ENCODE data around the gene MAP2K3.

MAP2K3 gene

GRCh38 chr17:21271454-21272183 is 12.9 kb upstream of the MAP2K3 start:
- DNase-seq: no peak
- H3K36me3 Mint-ChIP-seq (ENCODE audit: low read depth): no peaks in the 10 kb centered on the region
- H3K9me3 Mint-ChIP-seq: no peaks in the 10 kb centered on the region
- H3K27ac Mint-ChIP-seq: no peak overlapping the region
- H3K4me1 Mint-ChIP-seq (ENCODE audit: low read depth): peaks cover 28% of the 10 kb centered on the region
- no peak overlapping the region for H3K4me3 Mint-ChIP-seq
- H3K27me3 Mint-ChIP-seq: no peaks in the 10 kb centered on the region

GRCh38 chr17:21272250-21272649 is 12.3 kb upstream of the MAP2K3 start:
- no peaks in the 10 kb centered on the region for H3K9me3 Mint-ChIP-seq

GRCh38 chr17:21272881-21273792 is 11.4 kb upstream of the MAP2K3 start:
- Mint-ChIP-seq H3K9me3 (no peaks in the 10 kb centered on the region), H3K4me1 (ENCODE audit: low read depth) (peaks cover 33% of the 10 kb centered on the region), H3K27me3 (no peaks in the 10 kb centered on the region), H3K27ac (no peak overlapping the region), H3K4me3 (no peak overlapping the region), H3K36me3 (ENCODE audit: low read depth) (no peaks in the 10 kb centered on the region)
- DNase-seq: no peak

More at GRCh38 chr17:21272250-21272649, 12.3 kb upstream of the MAP2K3 start:
- Mint-ChIP-seq H3K4me3 (no peak overlapping the region), H3K27ac (no peak overlapping the region), H3K4me1 (ENCODE audit: low read depth) (peaks cover 33% of the 10 kb centered on the region), H3K36me3 (ENCODE audit: low read depth) (no peaks in the 10 kb centered on the region), H3K27me3 (no peaks in the 10 kb centered on the region)
- no peak for DNase-seq

GRCh38 chr17:21275047-21275578 is 9.4 kb upstream of the MAP2K3 start:
- peaks cover 44% of the 10 kb centered on the region for H3K4me1 Mint-ChIP-seq (ENCODE audit: low read depth)
- H3K9me3 Mint-ChIP-seq: no peaks in the 10 kb centered on the region
- no peak for DNase-seq
- no peaks in the 10 kb centered on the region for H3K36me3 Mint-ChIP-seq (ENCODE audit: low read depth)
- H3K27ac Mint-ChIP-seq: no peak overlapping the region
- peak overlapping the region; percentile 77 for H3K4me3 Mint-ChIP-seq
- no peaks in the 10 kb centered on the region for H3K27me3 Mint-ChIP-seq

DNA sequence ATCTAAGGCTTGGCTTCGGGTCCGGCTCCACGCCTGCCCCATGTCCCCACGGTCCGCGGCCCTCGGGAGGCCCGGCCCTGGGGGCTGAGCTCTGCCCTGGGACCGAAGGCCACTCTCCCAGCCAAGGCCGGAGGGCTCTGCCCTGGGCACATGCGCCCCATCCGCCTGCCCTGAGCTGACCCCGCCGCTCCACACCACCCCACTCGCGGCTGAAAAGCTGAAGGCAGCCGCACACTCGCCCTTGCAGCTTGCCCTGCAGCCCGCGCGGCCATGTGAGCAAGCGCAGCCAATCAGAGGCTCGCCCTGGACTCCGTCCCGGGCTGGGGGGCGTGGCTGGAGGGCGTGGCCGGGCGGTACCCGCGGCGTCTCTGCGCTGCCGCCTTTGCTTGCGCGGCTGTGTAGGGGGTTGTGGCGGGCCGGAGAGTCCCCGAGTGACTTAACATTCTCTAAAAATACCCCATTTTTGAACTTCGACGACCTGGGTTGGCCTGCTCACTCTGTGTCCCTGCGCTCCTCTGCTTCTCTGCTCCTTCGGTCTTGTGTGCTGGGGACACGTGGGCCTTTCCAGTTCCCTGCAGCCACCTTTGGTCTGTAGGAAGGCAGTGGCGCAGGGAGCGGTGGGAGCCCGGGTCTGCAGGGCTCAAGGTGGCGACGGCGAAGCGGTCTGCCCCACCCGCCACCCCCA is 8.8 kb upstream of the MAP2K3 start:
- Mint-ChIP-seq H3K36me3 (ENCODE audit: low read depth) (no peaks in the 10 kb centered on the region), H3K4me1 (ENCODE audit: low read depth) (peaks cover 48% of the 10 kb centered on the region), H3K27me3 (no peaks in the 10 kb centered on the region), H3K27ac (peak overlapping the region; percentile 84), H3K9me3 (no peaks in the 10 kb centered on the region), H3K4me3 (peak overlapping the region; percentile 77)
- peak; percentile 99 for DNase-seq

DNA sequence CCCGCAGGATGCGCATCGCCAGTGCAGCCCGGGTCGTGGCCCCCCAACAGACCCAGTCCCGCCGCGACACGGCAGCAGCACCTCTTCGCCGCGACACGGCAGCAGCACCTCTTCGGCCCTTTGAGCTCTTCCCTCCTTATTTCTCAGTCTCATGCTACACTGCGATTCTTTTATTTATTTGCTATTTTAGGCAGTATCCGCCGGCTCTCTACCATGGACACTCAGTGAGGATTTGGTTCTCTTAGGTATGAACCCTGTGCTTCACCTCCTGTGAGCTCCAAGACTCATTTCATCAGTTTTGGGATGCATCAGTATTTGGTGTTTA is 8.3 kb upstream of the MAP2K3 start:
- no peak for DNase-seq
- Mint-ChIP-seq H3K4me1 (ENCODE audit: low read depth) (peaks cover 50% of the 10 kb centered on the region), H3K36me3 (ENCODE audit: low read depth) (no peaks in the 10 kb centered on the region), H3K4me3 (peak overlapping the region; percentile 77), H3K27me3 (no peaks in the 10 kb centered on the region), H3K27ac (peak overlapping the region; percentile 83), H3K9me3 (no peaks in the 10 kb centered on the region)

DNA sequence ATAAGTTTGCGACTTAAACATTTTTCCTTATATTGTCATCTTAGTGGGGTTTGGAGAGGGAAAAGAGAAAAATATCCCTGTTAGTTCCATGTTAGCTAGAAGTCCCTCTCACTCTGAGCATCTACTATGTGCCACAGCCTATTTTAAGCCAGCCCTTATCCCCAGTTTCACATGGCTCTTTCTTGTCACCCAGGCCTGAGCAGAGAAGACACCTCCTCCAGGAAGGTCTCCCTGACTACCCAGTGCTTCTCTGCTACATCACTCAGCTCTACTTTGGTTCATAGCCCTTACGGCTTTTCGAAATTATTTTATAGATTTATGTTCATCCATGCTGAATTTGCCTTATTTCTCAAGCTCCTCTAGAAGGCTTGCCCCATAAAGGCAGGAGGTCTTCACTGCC is 7.2 kb upstream of the MAP2K3 start:
- Mint-ChIP-seq H3K27me3 (no peaks in the 10 kb centered on the region), H3K36me3 (ENCODE audit: low read depth) (no peaks in the 10 kb centered on the region), H3K4me1 (ENCODE audit: low read depth) (peaks cover 61% of the 10 kb centered on the region), H3K9me3 (no peaks in the 10 kb centered on the region), H3K4me3 (no peak overlapping the region), H3K27ac (no peak overlapping the region)
- no peak for DNase-seq

- Mint-ChIP-seq H3K36me3 (ENCODE audit: low read depth) (no peaks in the 10 kb centered on the region), H3K27ac (peak overlapping the region; percentile 76), H3K27me3 (no peaks in the 10 kb centered on the region), H3K9me3 (no peaks in the 10 kb centered on the region), H3K4me1 (ENCODE audit: low read depth) (peaks cover 73% of the 10 kb centered on the region), H3K4me3 (no peak overlapping the region)
- peak; percentile 55 for DNase-seq
Measured at GRCh38 chr17:21278450-21279197, 5.9 kb upstream of the MAP2K3 start.

- Mint-ChIP-seq H3K4me1 (ENCODE audit: low read depth) (peaks cover 74% of the 10 kb centered on the region), H3K4me3 (no peak overlapping the region), H3K27me3 (no peaks in the 10 kb centered on the region), H3K27ac (no peak overlapping the region), H3K36me3 (ENCODE audit: low read depth) (no peaks in the 10 kb centered on the region), H3K9me3 (no peaks in the 10 kb centered on the region)
- DNase-seq: no peak
Measured at GRCh38 chr17:21279198-21279535, 5.3 kb upstream of the MAP2K3 start.

DNA sequence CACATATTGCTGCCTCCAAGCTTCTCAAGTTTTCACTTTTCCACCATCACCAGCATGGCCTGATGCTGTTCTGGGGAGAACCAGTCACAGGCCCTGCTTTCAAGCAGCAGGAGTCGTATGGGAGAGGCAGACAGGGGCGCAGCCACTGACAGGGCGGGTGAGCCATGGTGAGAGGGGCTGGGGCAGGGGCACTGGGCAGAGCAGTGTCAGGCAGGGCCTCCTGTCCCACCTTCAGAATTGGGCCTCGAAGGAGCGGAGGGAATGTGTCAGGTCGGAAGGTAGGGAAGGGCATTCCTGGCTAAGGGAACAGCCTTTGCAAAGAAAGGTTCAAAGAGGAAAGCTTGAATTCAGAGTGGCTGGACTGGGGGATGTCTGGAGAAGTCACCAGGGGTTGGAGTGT is 4.9 kb upstream of the MAP2K3 start:
- H3K4me3 Mint-ChIP-seq: no peak overlapping the region

DNA sequence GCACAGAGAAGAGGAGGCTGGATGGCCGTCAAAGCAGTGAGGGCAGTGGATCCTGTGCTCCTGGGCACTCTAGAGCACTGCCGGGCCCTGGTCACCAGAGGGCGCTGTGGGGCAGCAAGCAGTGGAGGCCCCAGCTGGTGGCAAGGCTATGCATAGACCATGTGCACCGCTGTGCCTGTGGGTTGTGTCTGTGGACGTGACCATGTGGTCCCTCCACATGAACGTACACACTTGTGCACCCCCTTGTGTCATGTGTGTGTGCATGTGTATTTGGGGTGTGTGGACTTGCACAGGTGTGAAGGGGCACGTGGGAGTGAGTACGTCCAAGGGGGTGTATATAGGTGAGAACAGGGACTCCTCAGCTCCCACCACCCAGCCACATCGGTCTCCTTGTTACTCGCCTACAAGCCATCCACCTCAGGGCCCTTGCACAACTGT is 4.4 kb upstream of the MAP2K3 start:
- Mint-ChIP-seq H3K36me3 (ENCODE audit: low read depth) (peaks cover 4% of the 10 kb centered on the region), H3K9me3 (no peaks in the 10 kb centered on the region), H3K4me3 (no peak overlapping the region), H3K27ac (peak overlapping the region; percentile 53), H3K4me1 (ENCODE audit: low read depth) (peaks cover 71% of the 10 kb centered on the region), H3K27me3 (no peaks in the 10 kb centered on the region)
- peak; percentile 94 for DNase-seq

More for the DNA sequence above, 4.9 kb upstream of the MAP2K3 start:
- Mint-ChIP-seq H3K27ac (peak overlapping the region; percentile 53), H3K36me3 (ENCODE audit: low read depth) (no peaks in the 10 kb centered on the region), H3K9me3 (no peaks in the 10 kb centered on the region), H3K27me3 (no peaks in the 10 kb centered on the region), H3K4me1 (ENCODE audit: low read depth) (peaks cover 74% of the 10 kb centered on the region)
- no peak for DNase-seq

GRCh38 chr17:21282231-21282630 is 2.3 kb upstream of the MAP2K3 start:
- Mint-ChIP-seq H3K4me1 (ENCODE audit: low read depth) (peaks cover 65% of the 10 kb centered on the region), H3K36me3 (ENCODE audit: low read depth) (peaks cover 25% of the 10 kb centered on the region), H3K27me3 (no peaks in the 10 kb centered on the region), H3K27ac (no peak overlapping the region), H3K9me3 (no peaks in the 10 kb centered on the region), H3K4me3 (no peak overlapping the region)
- DNase-seq: no peak

DNA sequence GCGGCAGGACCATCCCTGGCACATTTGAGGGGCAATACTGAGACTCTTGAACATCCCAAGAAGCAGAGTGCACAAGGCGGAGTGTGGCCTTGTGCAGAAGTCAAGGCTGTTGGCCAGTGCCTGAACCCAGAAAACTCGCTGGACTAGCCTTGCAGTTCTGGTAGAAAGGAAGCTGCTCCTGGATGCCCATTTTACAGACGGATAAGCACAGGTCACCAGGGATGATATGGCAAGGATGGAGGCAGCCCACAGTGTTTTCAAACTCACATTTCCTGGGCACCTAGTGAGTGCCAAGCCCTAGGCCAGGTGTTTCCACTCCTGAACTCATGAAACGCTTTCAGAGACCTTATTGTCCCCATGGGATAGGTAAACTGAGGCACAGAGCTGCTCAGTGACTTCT is 1.7 kb upstream of the MAP2K3 start:
- Mint-ChIP-seq H3K9me3 (no peaks in the 10 kb centered on the region), H3K36me3 (ENCODE audit: low read depth) (peaks cover 30% of the 10 kb centered on the region), H3K4me1 (ENCODE audit: low read depth) (peaks cover 67% of the 10 kb centered on the region), H3K4me3 (no peak overlapping the region), H3K27me3 (no peaks in the 10 kb centered on the region), H3K27ac (no peak overlapping the region)
- no peak for DNase-seq
